HPDE6-E6E7 (cell line): ENCODE data around the gene CCDC187.

ENCODE experiments used
- DNase-seq: peaks from one replicate; pipeline ENCODE4 v3.0.0; 2011; ENCODE audit warnings: missing footprints; ENCODE audit errors: extremely low spot score

CCDC187 gene

DNA sequence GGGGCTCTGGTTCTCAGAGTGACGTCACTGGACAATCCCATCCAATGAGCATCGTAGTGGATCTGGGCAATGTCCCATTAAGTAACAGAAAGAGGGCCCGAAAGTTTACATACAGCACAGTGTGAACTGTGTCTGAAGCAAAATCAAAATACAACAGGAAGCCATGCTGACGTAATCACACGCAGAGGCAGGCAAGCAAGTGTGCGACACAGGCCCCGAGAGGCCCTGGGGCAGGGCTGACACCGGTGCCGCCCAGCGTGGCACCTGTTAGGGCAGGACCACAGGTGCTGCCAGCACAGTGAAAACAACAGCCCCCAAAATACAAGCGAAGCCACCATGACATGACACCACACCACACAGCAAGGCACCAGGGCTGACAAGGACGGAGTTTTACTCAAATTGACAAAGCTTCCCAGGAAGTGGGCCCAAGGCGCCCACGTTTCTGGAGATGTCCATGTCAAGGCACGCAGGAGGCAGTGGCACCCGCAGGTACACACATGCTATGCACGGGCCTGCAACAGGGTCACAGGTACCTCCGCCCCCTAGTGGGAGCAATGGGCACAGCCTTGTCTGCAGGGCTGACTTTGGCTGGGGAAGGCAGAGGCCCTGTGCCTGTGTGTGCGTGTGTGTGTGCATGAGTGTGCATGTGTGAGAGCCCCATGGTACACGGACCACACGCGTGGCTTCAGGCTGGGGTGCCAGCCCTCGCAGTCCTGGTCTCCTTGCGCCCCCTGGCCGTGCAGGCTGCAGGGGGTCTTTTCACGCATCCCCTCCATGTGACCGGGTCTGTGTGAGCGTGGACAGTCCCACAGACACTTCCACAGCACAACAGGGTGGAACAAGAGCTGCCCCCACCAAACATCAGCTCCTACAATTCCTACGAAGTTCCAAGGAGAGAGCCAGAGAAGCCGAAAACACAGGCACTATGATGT, 77.9 kb downstream of the CCDC187 start:
- DNase-seq = peak; percentile 76

GRCh38 chr9:136225366-136225747, 78.5 kb downstream of the CCDC187 start:
- no peak for DNase-seq

DNA sequence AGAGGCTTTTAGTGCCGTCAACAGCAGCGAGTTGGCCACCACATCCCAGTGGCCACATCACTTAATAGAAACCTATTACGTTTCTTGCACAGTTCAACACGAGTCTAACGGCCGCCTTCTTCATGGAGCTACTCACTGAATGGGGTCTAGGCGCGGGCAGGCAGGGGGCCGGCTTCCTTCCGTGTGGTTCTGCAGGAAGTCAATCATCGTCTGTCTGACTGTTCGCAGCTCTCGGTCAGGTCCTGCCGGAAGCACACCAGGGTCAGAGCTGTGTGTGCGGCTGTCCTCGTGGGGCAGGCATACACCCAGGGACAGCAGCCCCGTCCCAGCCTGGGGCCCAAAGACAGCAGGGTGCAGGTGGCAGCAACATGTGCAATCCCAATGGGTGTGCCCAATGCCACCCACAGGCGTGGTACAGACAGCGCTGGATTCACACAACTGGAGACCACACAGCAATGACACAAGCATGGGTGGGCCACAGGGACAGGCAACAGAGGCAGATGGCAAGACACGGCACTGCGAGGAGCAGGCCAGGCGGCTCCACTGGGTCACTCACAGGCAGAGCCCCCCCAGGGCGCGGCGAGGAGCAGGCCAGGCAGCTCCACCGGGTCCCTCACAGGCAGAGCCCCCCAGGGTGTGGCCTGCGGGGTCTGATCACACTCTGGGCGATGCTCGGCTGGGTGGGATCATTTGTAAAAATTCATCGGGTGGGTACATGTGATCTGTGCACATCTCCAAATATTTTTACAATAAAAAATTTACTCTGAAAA, 79.8 kb downstream of the CCDC187 start:
- no peak for DNase-seq

- DNase-seq = no peak
Measured at GRCh38 chr9:136222906-136223285, 81.0 kb downstream of the CCDC187 start.

DNA sequence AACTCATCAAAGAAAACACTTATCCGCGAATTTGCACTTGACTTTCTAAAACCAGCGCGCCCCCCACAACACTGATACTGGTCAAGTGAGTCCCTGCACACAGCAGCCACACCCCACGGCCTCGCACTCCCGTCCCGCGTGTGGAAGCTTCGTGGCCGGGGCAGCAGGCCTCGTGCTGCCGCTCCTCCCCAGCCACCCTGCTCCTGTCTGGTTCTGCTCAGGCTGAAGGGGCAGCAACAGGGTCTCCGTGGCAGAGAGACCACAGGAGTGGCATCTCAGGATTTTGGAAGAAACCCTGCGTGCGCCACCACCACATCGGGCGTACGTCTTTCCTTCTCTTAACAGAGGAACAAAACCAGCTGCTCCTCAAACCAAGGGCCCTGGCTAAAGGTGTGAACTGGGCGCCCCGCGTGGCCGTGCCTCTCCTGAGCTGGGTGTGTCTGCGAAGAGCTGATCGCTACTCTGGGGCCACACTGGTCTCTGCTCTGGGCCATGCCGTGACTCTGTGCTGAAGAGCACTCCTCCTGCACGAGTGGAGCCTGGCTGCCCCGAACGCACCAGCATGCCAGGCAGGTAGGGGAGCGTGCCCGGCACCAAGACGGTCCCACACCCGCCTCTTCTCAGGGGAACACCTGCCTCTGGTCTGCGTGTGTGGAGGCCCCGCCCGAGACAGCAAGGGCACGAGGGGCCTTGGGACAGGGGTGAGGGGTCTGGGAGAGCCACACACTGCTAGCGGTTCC, 81.6 kb downstream of the CCDC187 start:
- no peak for DNase-seq

GRCh38 chr9:136220017-136220729, 83.7 kb downstream of the CCDC187 start:
- DNase-seq = peak; percentile 78

DNA sequence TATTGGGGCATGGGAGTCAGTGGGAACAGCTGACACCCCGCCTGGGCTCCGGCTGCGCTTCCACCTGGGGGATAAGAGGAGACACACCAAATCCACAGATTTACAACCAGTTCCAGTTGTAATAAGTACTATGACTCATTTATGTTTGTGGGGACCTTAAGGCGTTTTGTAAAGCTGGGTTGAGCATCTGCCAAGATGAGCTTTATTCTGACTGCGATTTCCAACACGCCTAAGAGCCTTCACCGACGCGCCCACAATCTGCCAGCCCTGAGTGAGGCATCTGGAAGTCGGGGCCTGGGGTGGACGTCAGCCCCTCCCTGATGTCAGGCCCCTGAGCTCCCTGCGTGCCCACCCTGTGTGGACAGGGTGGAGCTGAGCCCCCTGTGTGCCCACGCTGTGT, 84.6 kb downstream of the CCDC187 start:
- peak; percentile 40 for DNase-seq

- DNase-seq = no peak
Measured at GRCh38 chr9:136218673-136219072, 85.2 kb downstream of the CCDC187 start.

GRCh38 chr9:136218271-136218670, 85.6 kb downstream of the CCDC187 start:
- DNase-seq = no peak

DNA sequence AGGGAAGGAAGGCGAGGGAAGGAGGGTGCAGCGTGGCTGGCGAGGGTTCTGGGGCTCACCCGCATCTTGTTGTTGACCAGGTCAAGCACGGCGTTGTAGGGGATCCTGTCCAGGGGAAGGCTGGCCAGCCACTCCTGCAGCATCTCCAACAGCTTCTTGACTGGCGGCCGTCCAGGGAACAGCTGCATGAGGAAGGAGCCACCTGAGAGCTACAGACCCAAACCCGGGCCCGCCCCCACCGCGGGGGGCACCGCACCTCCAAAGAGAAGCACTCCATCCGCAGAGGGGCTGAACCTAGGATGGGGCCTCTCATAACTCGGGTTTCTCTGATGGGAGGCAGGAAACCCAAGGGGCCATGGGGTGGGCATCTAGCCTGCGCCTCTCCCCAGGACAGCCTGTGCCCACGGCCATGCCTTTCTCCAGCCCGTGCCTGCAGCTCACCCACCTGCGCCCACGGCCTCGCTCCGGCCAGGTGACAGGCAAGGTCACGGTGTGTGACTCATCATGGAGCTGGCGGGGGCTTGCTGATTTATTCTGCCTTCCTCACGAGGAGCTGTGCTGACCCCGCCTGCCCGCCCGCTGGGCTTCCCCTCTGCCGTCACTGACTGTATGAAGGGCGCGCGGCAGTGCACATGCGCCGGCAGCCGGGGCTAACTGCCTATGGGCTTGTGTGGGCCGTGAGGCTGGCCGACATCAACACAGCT, 87.2 kb downstream of the CCDC187 start:
- no peak for DNase-seq

GRCh38 chr9:136213733-136214132, 90.2 kb downstream of the CCDC187 start:
- DNase-seq = no peak

DNA sequence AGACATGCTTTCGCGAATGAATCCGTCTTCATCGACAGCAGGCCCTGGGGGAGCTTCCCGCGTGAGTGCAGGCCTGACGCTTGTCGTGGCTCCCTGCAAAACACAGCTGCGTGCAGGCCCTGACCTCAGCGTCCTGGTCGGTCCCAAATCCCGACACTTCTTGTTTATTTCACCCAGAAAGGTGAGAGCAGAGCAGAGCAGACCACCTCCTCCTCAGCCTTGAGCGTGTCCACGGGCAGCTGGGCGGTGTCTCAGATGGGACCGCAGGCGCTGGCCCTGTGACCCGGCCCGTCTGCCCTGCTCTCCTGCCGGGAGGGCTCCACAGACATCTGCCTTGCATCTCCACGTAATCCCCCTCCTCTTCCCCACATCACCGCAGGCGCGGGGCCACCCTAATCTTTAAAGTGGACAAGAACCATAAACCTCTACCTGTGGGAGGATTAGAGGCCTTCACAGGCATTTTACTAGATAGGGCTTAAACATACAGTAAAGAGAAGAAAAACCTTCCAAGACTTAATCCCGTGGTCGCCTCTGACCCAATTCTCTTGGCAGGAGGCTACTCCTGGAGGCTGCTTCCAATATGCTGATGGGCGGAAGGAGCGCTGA, 91.4 kb downstream of the CCDC187 start:
- DNase-seq = no peak

GRCh38 chr9:136211441-136212344, 92.2 kb downstream of the CCDC187 start:
- no peak for DNase-seq

GRCh38 chr9:136211006-136211405, 92.9 kb downstream of the CCDC187 start:
- no peak for DNase-seq

DNA sequence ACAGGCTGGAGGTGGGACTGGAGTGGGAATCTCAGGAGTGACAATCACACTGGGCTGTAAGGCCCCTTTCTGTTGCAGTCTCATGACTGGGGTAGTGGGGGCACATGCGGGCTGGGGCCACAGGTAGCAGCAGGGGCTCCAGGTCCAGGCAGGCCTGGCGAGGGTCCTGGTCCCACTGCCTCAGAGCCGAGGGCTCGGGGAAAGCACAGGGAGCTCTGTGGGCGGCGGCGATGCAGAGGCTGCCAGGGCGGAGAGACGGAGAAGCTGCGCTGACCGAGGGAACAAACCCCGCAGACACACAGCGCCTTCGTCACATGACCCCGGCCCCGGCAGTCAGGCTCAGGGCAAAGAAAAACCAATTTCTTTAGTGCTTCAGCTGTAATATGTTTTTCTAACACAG, 93.6 kb downstream of the CCDC187 start:
- DNase-seq = no peak

DNA sequence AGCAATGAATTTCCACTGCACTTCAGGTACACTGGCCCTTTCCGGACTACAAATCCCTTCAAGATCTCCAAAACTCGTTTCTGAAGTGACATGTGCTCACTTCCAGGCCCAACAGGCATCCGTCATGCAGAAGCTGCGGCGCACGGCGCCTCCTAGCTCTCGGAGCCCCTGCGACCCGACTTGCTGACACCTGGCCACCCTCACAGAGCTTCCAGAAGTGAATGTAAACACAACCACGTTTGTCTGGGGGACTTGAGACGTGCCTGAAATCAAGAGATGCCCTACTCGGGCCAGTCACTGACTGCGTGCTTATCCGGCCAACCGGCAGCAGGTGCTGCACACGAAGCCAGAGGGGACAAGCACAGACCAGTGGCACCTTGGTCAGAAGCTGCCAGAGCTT, 94.1 kb downstream of the CCDC187 start:
- no peak for DNase-seq

- DNase-seq = no peak
Measured at GRCh38 chr9:136209232-136209631, 94.7 kb downstream of the CCDC187 start.

DNA sequence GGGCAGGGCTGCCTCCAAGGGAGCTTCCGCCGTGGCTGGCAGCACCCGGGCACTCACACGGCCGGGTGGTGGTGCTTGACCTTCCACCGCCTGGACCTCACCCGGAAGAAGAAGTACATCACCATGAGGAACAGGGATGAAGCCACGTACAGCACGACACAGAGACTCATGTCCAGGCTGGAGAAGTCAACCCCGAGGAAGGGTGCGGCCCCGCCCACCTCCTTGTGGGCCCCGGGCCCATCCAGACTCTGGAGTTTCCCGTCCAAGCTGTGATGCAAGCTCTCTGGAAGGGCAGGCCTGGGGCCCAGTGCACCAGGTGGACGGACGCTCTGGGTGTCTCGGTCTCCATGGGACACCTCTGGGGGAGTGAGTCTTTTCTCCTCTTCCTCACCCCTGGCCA, 95.2 kb downstream of the CCDC187 start:
- no peak for DNase-seq

GRCh38 chr9:136207616-136208015, 96.3 kb downstream of the CCDC187 start:
- DNase-seq = no peak
